Neural progenitor cell (in vitro differentiated cells): ENCODE measurements around the gene THSD4. TPM values are rescaled to one million over a fixed set of nuclear protein-coding genes. Genes with fewer than 3 reads are reported as not detected.
A peak's percentile ranks its signal among the peaks of the same experiment; 100 is the strongest.

ENCODE experiments used
- DNase-seq: peaks from one replicate; pipeline ENCODE4 v3.0.0-alpha.2; 2016; ENCODE audit warnings: low spot score
- H2AFZ ChIP-seq: fragments of 200-600 bp; sonication (generic); replicated peaks from 2 replicates; pipeline ENCODE4 v1.6.1; 2016; ENCODE audit warnings: antibody characterized with exemption
- H3F3A ChIP-seq: fragments of 200-600 bp; sonication (generic); 2 replicates; pipeline ENCODE4 v1.6.1; 2016; ENCODE audit warnings: antibody characterized with exemption, low read depth
- H3K27ac ChIP-seq: fragments of 200-600 bp; sonication (generic); 2 replicates; pipeline ENCODE4 v1.5.1; 2016; ENCODE audit warnings: mild to moderate bottlenecking
- H3K27me3 ChIP-seq: fragments of 200-600 bp; sonication (generic); 2 replicates; pipeline ENCODE4 v1.6.1; 2016; ENCODE audit warnings: mild to moderate bottlenecking, moderate library complexity
- H3K36me3 ChIP-seq: fragments of 200-600 bp; sonication (generic); 2 replicates; pipeline ENCODE4 v1.5.1; 2016
- H3K4me1 ChIP-seq: fragments of 200-600 bp; sonication (generic); 2 replicates; pipeline ENCODE4 v1.6.1; 2016; ENCODE audit warnings: mixed run types
- H3K4me2 ChIP-seq: fragments of 200-600 bp; sonication (generic); 2 replicates; pipeline ENCODE4 v1.6.1; 2016
- H3K4me3 ChIP-seq: fragments of 200-600 bp; sonication (generic); 2 replicates; pipeline ENCODE4 v1.5.1; 2016
- H3K79me2 ChIP-seq: fragments of 200-600 bp; sonication (generic); 2 replicates; pipeline ENCODE4 v1.6.1; 2016; ENCODE audit warnings: low read depth
- H3K9ac ChIP-seq: fragments of 200-600 bp; sonication (generic); 2 replicates; pipeline ENCODE4 v1.6.1; 2016
- H3K9me3 ChIP-seq: fragments of 200-600 bp; sonication (generic); 2 replicates; pipeline ENCODE4 v1.5.1; 2016; ENCODE audit warnings: low read depth
- H4K20me1 ChIP-seq: fragments of 200-600 bp; sonication (generic); 2 replicates; pipeline ENCODE4 v1.6.1; 2016; ENCODE audit warnings: low read depth
- H3K27ac Mint-ChIP-seq: 3 replicates; pipeline ENCODE4 v1.8.0; 2021; ENCODE audit warnings: mixed read lengths
- H3K27me3 Mint-ChIP-seq: 2 replicates; pipeline ENCODE4 v1.8.0; 2022; ENCODE audit warnings: low read depth, mild to moderate bottlenecking, inconsistent platforms, moderate library complexity, mixed read lengths; ENCODE audit not compliant: insufficient read depth
- H3K36me3 Mint-ChIP-seq: 3 replicates; pipeline ENCODE4 v1.8.0; 2021; ENCODE audit warnings: mixed read lengths
- H3K4me1 Mint-ChIP-seq: 3 replicates; pipeline ENCODE4 v1.8.0; 2021; ENCODE audit warnings: mixed read lengths
- H3K4me3 Mint-ChIP-seq: 3 replicates; pipeline ENCODE4 v1.8.0; 2021; ENCODE audit warnings: mild to moderate bottlenecking, moderate library complexity, mixed read lengths
- H3K9me3 Mint-ChIP-seq: 3 replicates; pipeline ENCODE4 v1.8.0; 2020; ENCODE audit warnings: mixed read lengths
- EZH2 ChIP-seq: fragments of 200-600 bp; sonication (generic); IDR thresholded peaks from 2 replicates; pipeline ENCODE4 v1.6.1; 2017; ENCODE audit warnings: antibody characterized with exemption, mild to moderate bottlenecking, moderate library complexity
- EZH2phosphoT487 ChIP-seq: fragments of 200-600 bp; sonication (generic); IDR thresholded peaks from 2 replicates; pipeline ENCODE4 v1.6.1; 2017; ENCODE audit warnings: antibody characterized with exemption
- total RNA-seq: library from RNA; depleted of rRNA; stranded (reverse); fragments of >200 nt; gene quantifications from 2 replicates; pipeline ENCODE4 v1.2.3, GENCODE V29; 2015; ENCODE audit warnings: low replicate concordance
- TF ChIP-seq, protein P1 (sequence below): fragments of 200-600 bp; sonication (generic); IDR thresholded peaks from 2 replicates; pipeline ENCODE4 v1.5.1; 2017; ENCODE audit warnings: antibody characterized with exemption, mild to moderate bottlenecking

THSD4 gene
- total RNA-seq, 1 donor from 2014 or later, result 2.4 TPM

DNA sequence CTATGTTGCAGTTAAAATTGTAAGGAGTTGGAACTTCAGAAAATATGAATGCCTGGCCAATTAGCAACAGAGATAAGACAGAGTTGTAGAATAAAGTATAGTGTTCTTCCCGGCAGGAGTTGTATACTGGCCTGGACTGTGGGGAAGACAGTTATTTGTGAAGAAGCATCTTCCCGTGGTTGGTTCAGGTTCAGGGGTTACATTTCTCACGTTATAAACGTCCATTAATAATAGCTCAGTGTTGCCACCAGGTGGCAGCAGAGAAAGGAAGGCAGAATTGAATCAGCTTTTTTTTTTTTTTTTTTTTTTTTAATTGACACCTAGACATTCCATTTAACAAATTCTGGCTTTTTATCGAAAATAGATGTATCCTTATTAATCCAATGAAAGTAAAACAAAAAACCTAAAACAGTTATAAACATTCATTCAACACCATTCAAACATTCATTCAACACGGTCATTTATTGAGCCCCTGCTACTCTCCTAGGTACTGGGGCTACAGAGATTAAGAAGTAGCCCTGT is 628.7 kb downstream of the THSD4 start:
- H3K4me2 ChIP-seq, result no peak overlapping the region
- peak; percentile 78 for DNase-seq
- no peaks in the 10 kb centered on the region for H3K9me3 ChIP-seq
- H3K27ac Mint-ChIP-seq, result no peak overlapping the region
- no peaks in the 10 kb centered on the region for H4K20me1 ChIP-seq
- H3K36me3 ChIP-seq, result no peaks in the 10 kb centered on the region
- H3K79me2 ChIP-seq, result no peaks in the 10 kb centered on the region
- no peaks in the 10 kb centered on the region for H3K9me3 Mint-ChIP-seq
- H3F3A ChIP-seq, result no peaks in the 10 kb centered on the region
- no peaks in the 10 kb centered on the region for H3K4me1 ChIP-seq
- no peaks in the 10 kb centered on the region for H3K36me3 Mint-ChIP-seq
- no peak overlapping the region for H3K4me3 Mint-ChIP-seq
- H3K4me3 ChIP-seq, result no peak overlapping the region
- H2AFZ ChIP-seq, result no peak overlapping the region
- no peak overlapping the region for H3K27ac ChIP-seq
- H3K27me3 Mint-ChIP-seq, result peaks cover 2% of the 10 kb centered on the region
- H3K9ac ChIP-seq, result no peak overlapping the region
- TF ChIP-seq, protein P1, sequence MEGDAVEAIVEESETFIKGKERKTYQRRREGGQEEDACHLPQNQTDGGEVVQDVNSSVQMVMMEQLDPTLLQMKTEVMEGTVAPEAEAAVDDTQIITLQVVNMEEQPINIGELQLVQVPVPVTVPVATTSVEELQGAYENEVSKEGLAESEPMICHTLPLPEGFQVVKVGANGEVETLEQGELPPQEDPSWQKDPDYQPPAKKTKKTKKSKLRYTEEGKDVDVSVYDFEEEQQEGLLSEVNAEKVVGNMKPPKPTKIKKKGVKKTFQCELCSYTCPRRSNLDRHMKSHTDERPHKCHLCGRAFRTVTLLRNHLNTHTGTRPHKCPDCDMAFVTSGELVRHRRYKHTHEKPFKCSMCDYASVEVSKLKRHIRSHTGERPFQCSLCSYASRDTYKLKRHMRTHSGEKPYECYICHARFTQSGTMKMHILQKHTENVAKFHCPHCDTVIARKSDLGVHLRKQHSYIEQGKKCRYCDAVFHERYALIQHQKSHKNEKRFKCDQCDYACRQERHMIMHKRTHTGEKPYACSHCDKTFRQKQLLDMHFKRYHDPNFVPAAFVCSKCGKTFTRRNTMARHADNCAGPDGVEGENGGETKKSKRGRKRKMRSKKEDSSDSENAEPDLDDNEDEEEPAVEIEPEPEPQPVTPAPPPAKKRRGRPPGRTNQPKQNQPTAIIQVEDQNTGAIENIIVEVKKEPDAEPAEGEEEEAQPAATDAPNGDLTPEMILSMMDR, result peak; percentile 78
- TF ChIP-seq EZH2, result no peak
- H3K27me3 ChIP-seq, result no peaks in the 10 kb centered on the region
- peaks cover 2% of the 10 kb centered on the region for H3K4me1 Mint-ChIP-seq

DNA sequence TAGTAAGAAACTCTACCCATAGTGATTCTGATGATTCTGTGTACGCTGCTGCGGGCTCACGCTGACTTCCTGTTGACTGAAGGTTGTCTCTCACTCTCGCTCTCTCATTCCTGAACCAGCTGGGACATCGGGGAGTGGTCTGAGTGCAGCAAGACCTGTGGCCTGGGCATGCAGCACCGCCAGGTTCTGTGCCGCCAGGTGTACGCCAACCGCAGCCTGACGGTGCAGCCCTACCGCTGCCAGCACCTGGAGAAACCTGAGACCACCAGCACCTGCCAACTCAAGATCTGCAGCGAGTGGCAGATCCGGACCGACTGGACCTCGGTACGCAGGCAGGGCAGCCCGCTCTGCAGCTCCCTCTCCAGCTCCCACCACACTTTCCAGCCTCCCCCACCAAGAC is 631.4 kb downstream of the THSD4 start:
- H3K36me3 Mint-ChIP-seq, result peaks cover 2% of the 10 kb centered on the region
- H3K4me3 Mint-ChIP-seq, result no peak overlapping the region
- peaks cover 2% of the 10 kb centered on the region for H3K4me1 Mint-ChIP-seq
- H3K27me3 Mint-ChIP-seq, result peaks cover 4% of the 10 kb centered on the region
- TF ChIP-seq, protein P1, result no peak
- TF ChIP-seq EZH2, result no peak
- no peak for TF ChIP-seq EZH2phosphoT487
- Histone ChIP-seq H3F3A (no peaks in the 10 kb centered on the region), H3K9me3 (no peaks in the 10 kb centered on the region), H3K9ac (no peak overlapping the region), H3K79me2 (no peaks in the 10 kb centered on the region), H2AFZ (no peak overlapping the region), H3K4me2 (no peak overlapping the region), H4K20me1 (no peaks in the 10 kb centered on the region), H3K27ac (no peak overlapping the region), H3K36me3 (no peaks in the 10 kb centered on the region), H3K4me3 (no peak overlapping the region), H3K4me1 (no peaks in the 10 kb centered on the region), H3K27me3 (no peaks in the 10 kb centered on the region)
- H3K9me3 Mint-ChIP-seq, result no peaks in the 10 kb centered on the region
- no peak overlapping the region for H3K27ac Mint-ChIP-seq
- DNase-seq, result no peak

DNA sequence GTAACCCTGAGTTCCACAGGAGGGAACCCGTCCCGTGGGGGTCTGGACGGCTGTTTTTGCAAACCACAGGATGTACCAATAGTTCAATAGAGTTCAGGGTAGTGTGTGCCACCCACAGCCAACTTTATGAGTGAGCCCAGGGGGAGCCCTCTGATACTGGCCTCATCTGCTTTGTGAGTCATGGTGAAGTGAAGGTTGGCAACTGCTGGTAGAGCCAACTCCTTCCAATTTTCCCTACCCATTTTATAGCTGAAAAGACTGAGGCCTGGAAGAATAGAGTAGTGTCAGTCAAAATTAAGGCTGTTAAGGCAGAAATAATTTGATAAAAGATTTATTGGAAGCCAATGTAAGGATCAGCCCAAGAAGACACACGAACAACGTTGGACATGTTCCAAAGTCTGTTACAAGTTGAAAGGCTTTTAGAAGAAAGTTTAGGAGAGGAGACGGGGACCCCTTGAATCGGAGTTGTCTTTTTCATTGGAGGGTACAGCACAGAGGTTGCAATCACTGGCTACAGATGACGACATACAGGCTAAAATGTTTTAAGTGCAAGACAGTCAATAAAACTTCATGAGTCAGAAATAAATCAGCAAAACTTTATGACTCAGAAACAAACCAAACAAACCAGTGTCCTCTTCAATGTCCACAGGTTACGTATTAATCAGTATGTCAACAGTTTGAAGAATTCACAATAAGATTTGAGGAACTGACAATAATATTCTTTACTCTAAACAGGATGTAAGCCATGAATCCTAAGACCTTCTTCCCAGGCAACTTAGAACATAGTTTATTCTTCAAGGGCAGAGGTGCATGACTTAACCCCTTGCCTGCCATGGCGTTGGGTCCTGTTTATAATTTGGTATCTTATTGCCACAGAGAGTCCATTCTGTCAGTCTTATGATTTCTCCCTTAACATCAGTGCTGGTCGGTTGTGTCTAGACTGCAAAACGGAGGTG is 632.1 kb downstream of the THSD4 start:
- Mint-ChIP-seq H3K27ac (no peak overlapping the region), H3K27me3 (peaks cover 4% of the 10 kb centered on the region), H3K4me3 (no peak overlapping the region), H3K36me3 (peaks cover 2% of the 10 kb centered on the region), H3K9me3 (no peaks in the 10 kb centered on the region), H3K4me1 (peaks cover 2% of the 10 kb centered on the region)
- H3K27me3 ChIP-seq, result no peaks in the 10 kb centered on the region
- DNase-seq, result no peak
- no peaks in the 10 kb centered on the region for H3K79me2 ChIP-seq
- no peaks in the 10 kb centered on the region for H3K4me1 ChIP-seq
- no peak for TF ChIP-seq EZH2
- TF ChIP-seq EZH2phosphoT487, result no peak
- TF ChIP-seq, protein P1, result no peak
- H3K27ac ChIP-seq, result no peak overlapping the region
- no peaks in the 10 kb centered on the region for H3K9me3 ChIP-seq
- no peak overlapping the region for H2AFZ ChIP-seq
- no peak overlapping the region for H3K9ac ChIP-seq
- H3K4me2 ChIP-seq, result no peak overlapping the region
- no peaks in the 10 kb centered on the region for H3K36me3 ChIP-seq
- no peak overlapping the region for H3K4me3 ChIP-seq
- no peaks in the 10 kb centered on the region for H3F3A ChIP-seq
- H4K20me1 ChIP-seq, result no peaks in the 10 kb centered on the region
